ENCODE measurements around the gene IRS2. TPM values are rescaled to one million over a fixed set of nuclear protein-coding genes. Genes with fewer than 3 reads are reported as not detected.

IRS2 gene
- polyA plus RNA-seq, 1 of the 3 experiments (the other 2 are of a cell fraction): 7.0 TPM

- 93% methylated on average over 15 of the region's 15 CpGs for WGBS (ENCODE audit: low lambda C conversion rate)
- H3K4me2 ChIP-seq: no peak overlapping the region
- no peak overlapping the region; a peak in 1 of 4 replicates for H3K4me3 ChIP-seq (ENCODE audit: low read depth in 2 of 2, low read length in 1 of 2)
- H3K9ac ChIP-seq: no peak overlapping the region
- no peak overlapping the region for H2AFZ ChIP-seq (ENCODE audit: low read depth)
- no peak for DNase-seq
- peaks cover 15 to 61% of the 10 kb centered on the region in 2 experiments for H3K36me3 ChIP-seq (replicated peaks in 1 of 2; ENCODE audit: control insufficient read depth in 1 of 2, insufficient read depth in 2 of 2, low read length in 1 of 2)
- peaks cover 13 to 58% of the 10 kb centered on the region in 2 experiments; a peak in 3 of 4 replicates for H3K4me1 ChIP-seq (ENCODE audit: control insufficient read depth in 1 of 2, insufficient read depth in 2 of 2, low read depth in 1 of 2, low read length in 1 of 2)
- H3K9me2 ChIP-seq: no peaks in the 10 kb centered on the region
- H3K9me3 ChIP-seq: no peaks in the 10 kb centered on the region
- H3K27ac ChIP-seq (ENCODE audit: low read depth in 2 of 2, low read length in 1 of 2): peak overlapping the region in 1 of 2 experiments; percentile 36; a peak in 2 of 4 replicates
- ChIA-PET POLR2A (no interaction called here), CTCF (no interaction called here)
- TF ChIP-seq FOXM1 (IDR thresholded peaks at IDR 0.05; ENCODE audit: low read depth) (no peak), NRF1 (IDR thresholded peaks at IDR 0.05; ENCODE audit: low read depth, low read length) (no peak), PBX3 (IDR thresholded peaks at IDR 0.05) (no peak), MEF2A (IDR thresholded peaks at IDR 0.05; ENCODE audit: borderline replicate concordance, low read depth) (no peak), CHD2 (IDR thresholded peaks at IDR 0.05; ENCODE audit: low read length, partially characterized antibody) (no peak), GATA2 (CRISPR knock-in tag; IDR thresholded peaks at IDR 0.05) (no peak), ZBTB33 (IDR thresholded peaks at IDR 0.05; ENCODE audit: borderline replicate concordance, low read depth) (no peak), TCF12 (IDR thresholded peaks at IDR 0.05) (no peak)
- TF ChIP-seq, protein P1, sequence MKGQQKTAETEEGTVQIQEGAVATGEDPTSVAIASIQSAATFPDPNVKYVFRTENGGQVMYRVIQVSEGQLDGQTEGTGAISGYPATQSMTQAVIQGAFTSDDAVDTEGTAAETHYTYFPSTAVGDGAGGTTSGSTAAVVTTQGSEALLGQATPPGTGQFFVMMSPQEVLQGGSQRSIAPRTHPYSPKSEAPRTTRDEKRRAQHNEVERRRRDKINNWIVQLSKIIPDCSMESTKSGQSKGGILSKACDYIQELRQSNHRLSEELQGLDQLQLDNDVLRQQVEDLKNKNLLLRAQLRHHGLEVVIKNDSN (IDR thresholded peaks at IDR 0.05; ENCODE audit: borderline replicate concordance, low read depth): no peak
- TF ChIP-seq, protein P2, sequence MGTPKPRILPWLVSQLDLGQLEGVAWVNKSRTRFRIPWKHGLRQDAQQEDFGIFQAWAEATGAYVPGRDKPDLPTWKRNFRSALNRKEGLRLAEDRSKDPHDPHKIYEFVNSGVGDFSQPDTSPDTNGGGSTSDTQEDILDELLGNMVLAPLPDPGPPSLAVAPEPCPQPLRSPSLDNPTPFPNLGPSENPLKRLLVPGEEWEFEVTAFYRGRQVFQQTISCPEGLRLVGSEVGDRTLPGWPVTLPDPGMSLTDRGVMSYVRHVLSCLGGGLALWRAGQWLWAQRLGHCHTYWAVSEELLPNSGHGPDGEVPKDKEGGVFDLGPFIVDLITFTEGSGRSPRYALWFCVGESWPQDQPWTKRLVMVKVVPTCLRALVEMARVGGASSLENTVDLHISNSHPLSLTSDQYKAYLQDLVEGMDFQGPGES (IDR thresholded peaks at IDR 0.05; ENCODE audit: low read depth, low read length): no peak
- H3K27me3 ChIP-seq (ENCODE audit: insufficient read depth): no peaks in the 10 kb centered on the region
- peaks cover 86% of the 10 kb centered on the region for H4K20me1 ChIP-seq (ENCODE audit: insufficient read depth)
- H3F3A ChIP-seq (replicated peaks; ENCODE audit: insufficient read depth): peaks cover 13% of the 10 kb centered on the region
- peaks cover 99% of the 10 kb centered on the region for H3K79me2 ChIP-seq (ENCODE audit: insufficient read depth)
These were observed 14.5 kb downstream of the IRS2 start for GRCh38 chr13:109771926-109772325.

GRCh38 chr13:109770436-109770835 lies 15.9 kb downstream of the IRS2 start:
- CTCF ChIA-PET: interaction anchor here (1.3 kb wide), 1 partner anchor 10 kb away, joined by 4 read pairs; no protein-coding TSS in a partner anchor

More at GRCh38 chr13:109770436-109770835, 15.9 kb downstream of the IRS2 start:
- Histone ChIP-seq H3K9me3 (no peaks in the 10 kb centered on the region), H2AFZ (ENCODE audit: low read depth) (no peak overlapping the region), H3K36me3 (replicated peaks in 1 of 2; ENCODE audit: control insufficient read depth in 1 of 2, insufficient read depth in 2 of 2, low read length in 1 of 2) (peaks cover 15 to 55% of the 10 kb centered on the region in 2 experiments), H3F3A (replicated peaks; ENCODE audit: insufficient read depth) (peaks cover 5% of the 10 kb centered on the region), H3K27me3 (ENCODE audit: insufficient read depth) (no peaks in the 10 kb centered on the region), H3K79me2 (ENCODE audit: insufficient read depth) (peaks cover 87% of the 10 kb centered on the region), H3K9me2 (no peaks in the 10 kb centered on the region), H3K4me3 (ENCODE audit: low read depth in 2 of 2, low read length in 1 of 2) (no peak overlapping the region), H3K9ac (no peak overlapping the region), H3K4me1 (ENCODE audit: control insufficient read depth in 1 of 2, insufficient read depth in 2 of 2, low read depth in 1 of 2, low read length in 1 of 2) (peaks cover 3 to 56% of the 10 kb centered on the region in 2 experiments; a peak in 3 of 4 replicates), H3K4me2 (no peak overlapping the region), H4K20me1 (ENCODE audit: insufficient read depth) (peaks cover 77% of the 10 kb centered on the region), H3K27ac (ENCODE audit: low read depth in 2 of 2, low read length in 1 of 2) (peak overlapping the region in 1 of 2 experiments; percentile 55; a peak in 2 of 4 replicates)
- WGBS (ENCODE audit: low lambda C conversion rate): 72% methylated on average over 6 of the region's 6 CpGs
- TF ChIP-seq SIN3A (IDR thresholded peaks at IDR 0.05; ENCODE audit: borderline replicate concordance, low read depth, low read length): no peak
- no peak for DNase-seq
- POLR2A ChIA-PET: interaction anchor here (0.9 kb wide), 1 partner anchor 424 kb away, joined by 3 read pairs; no protein-coding TSS in a partner anchor

Measured in SK-N-SH (cell line).